NCI-H1092 treated with DMSO at 0.1 percent for 48 hours (cell line): ENCODE measurements around the gene MYO10.

ENCODE experiments used
- DNase-seq: peaks from one replicate; lab custom pipeline; 2025; lab: John Stamatoyannopoulos, UW

MYO10 gene

DNA sequence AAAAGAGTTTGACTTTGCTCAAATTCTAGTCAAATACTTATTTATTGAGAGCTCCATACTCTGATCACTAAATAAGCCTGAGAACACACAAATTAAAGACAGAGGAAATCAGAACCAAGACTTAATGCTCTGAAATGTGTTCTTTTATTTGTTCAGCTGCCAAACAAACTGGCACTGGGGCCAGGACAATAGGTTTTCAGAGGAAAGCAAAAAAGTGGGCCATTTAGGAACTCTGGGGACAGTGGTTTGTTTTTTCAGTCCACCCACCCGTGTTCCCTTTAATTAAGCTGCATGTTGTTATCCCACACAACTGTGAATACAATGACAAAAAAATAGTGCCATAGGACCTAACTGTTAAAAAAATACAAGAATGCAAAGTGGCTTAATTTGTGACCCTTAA, 223.9 kb downstream of the MYO10 start:
- DNase-seq, result peak; percentile 76

DNA sequence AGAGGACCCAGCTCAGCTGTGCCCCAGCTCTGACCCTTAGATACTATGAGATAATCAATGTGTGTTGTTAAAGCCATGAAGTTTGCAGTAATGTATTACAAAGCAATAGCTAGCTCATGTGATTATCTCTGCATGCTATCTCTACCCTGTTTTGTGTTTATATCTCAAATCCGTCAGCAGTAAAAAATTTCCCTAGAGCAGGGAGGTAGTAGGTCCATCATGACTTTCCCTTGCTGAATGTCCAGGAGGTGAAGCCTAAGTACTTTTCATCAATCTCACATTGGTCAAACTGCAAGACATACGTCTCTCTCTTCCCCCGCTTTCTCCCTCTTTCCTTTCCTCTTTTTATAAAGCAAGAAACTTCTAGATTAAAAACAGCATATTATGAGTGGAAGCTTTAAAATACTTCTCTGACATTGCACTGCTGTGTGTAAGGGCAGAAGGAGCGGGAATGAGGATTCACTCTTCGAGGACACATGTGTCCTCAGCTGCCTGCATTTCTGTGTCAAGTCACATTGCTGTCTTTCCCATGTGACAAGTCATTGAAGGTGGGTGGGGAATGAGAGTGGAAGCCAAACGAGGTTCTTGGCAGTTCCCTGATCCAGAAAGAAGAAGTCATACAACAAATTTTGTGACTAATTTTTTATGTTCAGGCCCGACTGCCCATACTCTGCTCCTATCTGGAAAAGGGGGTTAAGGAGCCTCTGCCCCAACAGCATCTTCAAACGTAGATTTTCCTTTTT, 226.2 kb downstream of the MYO10 start:
- no peak for DNase-seq

DNA sequence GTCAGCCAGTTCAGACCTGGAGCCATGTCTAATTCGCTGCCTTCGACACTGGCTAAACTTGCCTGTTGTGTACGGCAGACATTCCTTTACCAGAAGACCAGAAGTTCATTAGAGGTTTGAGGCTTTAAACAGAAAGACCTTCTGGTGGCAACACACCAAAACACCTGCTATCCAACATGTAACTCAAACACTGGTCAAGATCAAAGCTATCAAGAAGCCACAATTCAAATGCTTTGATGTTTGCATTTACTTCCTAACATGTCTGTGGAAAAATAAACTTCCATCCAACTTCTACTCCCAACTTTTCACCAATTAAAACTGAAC, 228.3 kb downstream of the MYO10 start:
- DNase-seq, result no peak

DNA sequence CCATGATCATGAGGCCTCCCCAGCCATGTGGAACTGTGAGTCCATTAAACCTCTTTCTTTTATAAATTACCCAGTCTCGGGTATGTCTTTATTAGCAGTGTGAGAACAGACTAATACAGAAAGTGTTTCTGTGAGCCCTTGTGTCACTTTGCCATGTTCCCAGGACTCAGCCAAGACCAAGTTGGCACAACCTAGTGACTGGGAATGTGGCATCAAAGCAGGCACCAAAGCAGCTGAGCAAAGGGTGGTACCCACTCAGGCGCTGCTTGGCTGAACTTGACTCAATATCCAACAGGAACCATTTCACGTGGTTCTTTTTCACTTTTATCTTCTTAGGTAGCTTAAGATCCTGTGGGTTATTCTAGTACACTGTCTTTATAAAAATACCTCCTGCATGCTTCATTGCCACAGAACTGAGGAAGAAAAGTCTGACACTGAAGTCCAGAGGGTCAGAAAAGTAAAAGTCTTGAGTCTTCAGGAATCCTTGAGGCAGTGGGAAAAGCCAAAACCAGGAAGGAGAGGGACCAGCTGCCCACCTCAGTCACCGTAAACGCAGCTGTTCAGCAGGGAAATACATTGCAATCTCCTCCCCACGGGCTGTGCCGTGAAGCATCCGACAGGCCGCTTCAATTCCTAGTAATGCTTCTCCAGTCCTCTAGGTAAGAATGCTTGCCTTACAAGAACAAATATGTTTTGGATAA, 228.8 kb downstream of the MYO10 start:
- DNase-seq, result no peak

DNA sequence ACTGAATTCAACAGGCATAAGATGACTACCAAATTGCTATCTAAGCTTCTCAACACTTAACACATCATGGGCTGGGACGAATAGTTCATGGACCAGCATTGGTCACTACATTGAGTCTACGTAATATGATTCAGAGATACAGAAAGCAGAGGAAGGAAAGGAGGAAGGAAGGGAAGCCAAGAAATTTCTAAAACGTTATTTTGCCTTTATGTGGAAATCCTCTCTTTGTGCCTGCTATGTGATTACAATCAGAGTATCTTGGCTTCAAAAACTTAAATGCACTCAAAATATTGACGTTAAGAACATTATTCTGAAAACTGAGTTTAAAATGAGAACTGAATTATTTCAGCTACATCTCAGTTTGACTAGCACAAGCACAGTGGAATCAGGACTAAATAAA, 231.1 kb downstream of the MYO10 start:
- DNase-seq, result no peak

DNA sequence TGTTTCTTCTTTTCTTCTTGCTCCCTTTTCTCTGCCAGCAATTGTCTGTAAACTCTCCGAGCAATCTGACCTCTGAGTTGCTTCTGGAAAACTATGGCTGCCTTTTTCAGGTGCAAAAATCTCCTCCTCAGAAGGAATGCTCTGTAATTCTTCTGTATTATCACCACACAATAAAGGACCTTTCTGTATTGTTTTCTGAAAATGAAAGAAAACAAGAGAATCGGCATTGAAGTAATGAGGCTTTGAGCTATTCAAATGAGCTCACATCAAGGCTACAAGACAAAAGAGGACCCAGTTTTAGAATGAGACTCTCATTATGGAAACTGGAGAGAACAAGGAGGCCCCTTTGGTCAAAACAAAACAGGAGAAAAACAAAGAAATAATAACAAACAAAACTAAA, 233.1 kb downstream of the MYO10 start:
- DNase-seq, result no peak

DNA sequence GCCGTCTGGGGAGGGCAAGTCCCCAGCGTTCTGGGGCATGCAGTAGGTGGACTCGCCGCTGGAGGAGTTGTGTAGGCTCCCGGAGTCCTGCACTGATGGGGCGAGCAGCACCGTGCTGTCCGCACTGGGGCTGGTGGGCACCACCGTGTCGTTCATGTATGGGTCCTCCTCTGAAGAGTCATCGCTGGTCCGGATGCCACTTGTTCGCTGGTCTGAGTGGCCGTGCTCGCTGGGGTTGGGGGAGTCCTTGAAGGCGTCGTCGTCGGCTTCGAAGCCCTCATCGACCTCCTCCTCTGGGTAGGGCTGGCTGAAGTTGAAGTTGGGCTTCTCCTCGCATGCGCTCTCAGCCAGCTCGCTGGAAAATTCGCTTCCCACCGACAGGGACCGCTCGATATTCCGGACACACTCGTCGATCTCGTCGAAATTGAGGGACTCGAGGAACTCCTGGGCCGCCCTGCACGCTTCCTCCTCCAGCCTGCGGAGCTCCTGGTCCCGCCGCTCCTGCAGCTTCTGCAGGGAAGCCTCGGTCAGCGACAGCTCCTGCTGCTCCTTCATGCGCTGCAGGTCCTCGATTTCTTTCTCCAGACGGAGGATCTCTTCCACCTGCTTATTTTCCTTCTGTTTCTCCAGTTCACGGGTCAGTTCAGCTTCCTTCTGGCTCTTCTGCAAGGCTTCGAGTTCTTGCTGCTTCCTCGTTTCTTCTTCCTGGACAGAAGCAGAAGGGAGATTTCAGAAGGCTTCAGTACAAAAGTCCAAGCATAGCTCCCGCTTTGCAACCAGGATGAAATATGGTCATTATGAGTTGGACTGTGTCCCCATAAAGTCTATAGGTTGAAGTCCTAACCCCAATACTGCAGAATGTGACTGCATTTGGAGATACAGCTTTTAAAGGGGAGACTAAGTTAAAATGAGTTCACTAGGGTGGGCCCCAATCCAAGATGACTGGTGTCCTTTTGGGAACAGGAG, 234.7 kb downstream of the MYO10 start:
- no peak for DNase-seq

DNA sequence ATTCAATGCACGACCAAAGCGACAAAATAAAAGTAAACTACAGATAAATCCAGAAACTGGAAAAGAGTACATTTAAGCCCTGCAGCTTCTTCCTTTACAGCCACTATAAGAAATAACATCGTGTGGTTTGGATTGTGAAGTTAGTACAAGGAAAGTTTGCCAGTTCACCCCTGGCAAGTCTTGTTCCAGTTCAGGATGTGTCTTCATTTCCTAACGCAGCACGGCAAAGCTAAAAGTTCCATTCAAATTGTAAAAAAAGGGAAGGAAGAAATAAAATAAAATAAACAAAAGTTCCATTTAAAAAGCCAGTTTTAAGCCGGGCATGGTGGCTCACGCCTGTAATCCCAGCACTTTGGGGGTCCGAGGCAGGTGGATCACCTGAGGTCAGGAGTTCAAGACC, 236.0 kb downstream of the MYO10 start:
- no peak for DNase-seq

DNA sequence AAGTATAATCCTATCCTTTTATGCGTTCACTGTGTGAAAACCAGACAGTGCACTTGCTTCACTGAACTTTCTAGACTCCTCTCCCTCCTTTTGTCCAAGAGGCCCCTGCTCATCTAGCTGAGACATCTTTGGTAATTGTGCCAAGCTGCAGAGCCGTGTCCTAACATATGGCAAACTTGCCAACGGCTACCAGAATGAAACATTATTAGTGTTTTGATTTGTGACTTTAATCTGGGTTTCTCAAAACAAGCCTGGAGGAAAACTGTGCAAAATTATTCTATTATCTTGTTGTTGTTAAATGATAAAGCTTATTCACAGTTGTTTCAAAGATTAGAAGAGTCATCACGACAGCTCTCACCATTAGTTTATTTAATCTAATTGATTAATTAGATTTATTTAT, 240.3 kb downstream of the MYO10 start:
- no peak for DNase-seq

DNA sequence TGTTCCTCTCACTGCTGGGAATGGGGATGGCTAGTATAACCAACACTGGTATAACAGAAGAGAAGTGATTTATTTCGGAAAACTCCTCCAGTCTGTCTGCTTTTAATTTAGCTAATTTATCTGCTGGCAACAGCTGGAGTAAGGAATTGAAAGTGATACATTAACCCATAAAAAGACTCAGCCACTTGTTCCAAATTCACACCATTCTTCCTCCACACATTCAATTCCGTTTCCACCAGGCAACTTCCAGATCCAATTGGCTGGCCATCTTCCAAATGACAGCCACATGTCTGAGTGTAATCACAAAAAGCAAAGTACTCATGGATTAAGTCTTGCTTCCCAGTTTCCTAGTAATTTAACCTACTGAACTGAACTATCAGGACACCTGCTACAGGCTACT, 242.2 kb downstream of the MYO10 start:
- no peak for DNase-seq

DNA sequence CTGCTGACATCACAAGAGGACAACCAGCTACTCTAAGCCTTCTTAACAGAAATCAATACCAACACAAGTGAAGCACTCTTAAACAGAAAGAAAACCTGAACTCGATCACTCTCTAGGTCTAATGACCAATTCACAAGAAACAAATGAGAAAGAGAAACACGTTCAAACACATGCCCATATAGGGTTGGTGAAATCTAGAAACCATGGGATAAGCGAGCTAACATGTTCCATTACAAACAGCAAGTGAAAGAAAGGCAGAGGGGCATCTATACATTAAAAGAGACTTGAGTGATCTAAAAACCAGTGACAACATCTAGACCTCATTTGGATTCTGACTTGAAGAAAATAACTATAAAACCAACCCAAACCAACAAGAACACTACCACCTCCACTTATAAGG, 244.4 kb downstream of the MYO10 start:
- DNase-seq, result no peak

DNA sequence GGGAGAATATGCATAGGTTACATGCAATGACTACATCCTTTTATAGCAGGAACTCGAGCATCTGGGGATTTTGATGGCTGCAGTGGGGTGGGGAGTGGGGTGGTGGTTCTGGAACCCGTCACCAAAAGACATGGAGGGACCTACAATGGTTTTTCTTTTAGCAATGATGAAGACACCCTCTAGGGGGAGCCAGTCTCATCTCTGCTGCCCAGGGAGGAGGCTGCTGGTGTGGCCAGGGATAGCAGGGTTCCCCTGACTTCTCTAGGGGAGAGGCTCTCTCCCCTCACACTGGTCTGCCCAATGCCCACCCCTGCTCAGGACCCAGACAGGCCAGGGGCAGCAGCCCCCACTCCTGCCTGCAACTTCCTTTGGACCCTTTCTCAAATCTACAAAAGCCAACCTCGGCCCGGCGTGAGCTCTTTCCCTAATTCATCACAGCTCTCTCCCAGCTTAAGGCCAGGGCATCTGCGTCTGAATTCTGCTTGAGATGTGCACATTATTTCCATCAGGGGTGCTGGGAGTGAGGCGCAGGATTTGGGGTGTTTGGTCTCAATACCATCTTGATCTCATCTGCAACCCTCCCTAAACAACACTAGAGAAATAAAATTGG, 245.7 kb downstream of the MYO10 start:
- DNase-seq, result peak; percentile 66

DNA sequence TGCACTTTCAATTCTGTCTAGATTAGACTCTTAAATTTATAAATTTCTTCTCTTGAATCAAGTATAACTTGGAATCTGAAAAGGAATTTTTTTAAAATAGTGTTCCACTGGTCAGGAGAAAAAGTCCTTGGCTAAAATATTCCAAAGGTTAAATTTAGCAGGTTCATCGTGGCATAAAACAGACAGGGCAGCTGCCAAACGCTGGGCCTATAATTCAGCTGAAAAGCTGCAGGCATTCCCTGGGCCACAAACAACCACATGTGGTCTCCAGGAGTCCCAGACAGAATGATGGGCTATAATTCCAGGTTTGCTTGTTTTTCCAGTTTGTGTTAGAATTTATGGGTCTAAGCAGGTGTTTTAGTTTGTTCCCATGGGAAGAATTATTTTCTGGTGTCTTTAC, 248.2 kb downstream of the MYO10 start:
- no peak for DNase-seq

DNA sequence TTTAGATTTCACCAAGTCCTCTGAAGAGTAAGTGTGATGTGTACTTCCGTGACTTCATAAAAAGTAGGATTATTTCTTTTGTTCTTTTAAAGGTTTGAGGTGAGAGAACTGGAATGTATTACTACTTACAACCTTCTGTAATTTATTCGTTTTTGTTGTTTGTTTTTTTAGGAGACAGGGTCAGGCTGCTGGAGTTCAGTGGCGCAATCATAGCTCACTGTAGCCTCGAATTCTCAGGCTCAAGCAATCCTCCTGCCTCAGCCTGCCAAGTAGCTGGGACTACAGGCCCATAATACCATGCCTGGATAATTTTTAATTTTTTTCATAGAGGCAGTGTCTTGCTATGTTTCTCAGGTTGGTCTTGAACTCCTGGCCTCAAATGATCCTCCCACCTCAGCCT, 251.0 kb downstream of the MYO10 start:
- no peak for DNase-seq

DNA sequence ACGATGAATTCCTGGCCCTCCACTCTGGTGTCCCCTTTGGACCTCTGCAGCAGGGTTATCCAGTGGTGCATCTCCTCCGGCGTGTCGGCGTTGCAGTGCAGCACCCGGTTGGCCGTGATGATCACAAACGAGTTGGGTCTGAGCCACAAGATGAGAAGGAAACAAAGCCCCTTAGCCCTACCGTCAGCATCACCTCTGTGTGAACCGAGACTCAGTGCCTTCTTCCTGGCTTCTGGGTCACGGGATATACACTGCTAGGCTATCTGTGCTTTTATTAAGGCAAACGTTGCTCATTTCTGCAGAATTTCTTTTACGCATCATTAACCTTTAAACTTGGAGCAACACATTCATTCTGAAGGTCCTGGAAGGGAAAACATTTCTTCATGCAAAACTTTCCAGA, 254.2 kb downstream of the MYO10 start:
- no peak for DNase-seq

DNA sequence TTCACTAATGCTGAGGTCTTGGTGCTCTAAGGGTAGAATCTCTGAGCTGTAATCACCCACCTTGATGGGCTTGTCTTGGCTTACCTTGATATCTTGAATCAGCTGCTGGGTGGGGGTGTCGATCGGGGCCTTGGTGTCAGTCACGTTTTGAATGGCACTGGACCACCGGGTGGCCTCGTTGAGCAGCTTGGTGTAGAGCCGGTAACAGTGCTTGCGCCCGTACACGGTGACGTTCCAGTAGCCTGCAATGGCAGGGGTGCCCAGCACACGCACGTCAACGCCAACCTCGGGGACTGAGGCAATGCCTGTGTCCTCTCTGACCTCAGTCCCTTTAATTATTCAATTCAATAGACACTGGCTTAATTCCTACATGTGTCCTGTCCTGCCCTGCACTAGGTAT, 256.2 kb downstream of the MYO10 start:
- no peak for DNase-seq

DNA sequence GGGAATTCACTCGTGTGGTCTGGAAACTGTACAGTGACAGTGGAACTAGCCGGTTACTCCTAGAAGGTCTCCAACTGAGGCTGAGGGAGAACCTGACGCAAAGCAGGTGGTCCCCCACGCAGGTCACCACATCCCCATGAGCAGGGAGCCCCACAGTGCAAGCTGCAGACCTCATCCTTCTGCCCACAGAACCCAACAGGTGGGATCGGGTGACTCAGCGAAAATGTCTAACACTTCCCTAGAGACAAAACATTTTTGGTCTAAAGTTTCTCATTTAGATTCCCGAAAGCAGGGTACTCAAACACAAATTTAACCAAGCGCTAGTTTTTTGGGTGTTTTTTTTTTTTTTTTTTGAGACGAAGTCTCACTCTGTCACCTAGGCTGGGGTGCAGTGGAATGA, 256.9 kb downstream of the MYO10 start:
- DNase-seq, result no peak

DNA sequence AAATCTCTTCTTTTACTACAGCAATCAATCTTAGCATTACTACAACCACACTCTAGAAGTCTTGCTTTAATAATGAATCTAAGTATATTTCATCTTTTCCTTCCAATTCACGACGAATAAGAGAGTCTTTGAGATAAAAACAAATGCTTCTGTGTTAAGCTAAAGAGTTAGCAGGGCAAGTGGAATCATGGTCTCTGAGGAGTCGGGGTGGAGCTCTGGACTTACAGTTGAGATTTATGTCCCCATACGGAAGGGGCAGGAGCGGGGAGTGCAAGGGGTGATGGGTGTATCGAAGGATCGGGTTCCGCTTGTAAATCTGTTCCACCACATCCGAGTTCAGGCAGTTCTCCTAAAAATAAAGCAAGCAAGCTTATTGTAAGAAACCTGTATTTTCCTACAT, 260.3 kb downstream of the MYO10 start:
- DNase-seq, result no peak

DNA sequence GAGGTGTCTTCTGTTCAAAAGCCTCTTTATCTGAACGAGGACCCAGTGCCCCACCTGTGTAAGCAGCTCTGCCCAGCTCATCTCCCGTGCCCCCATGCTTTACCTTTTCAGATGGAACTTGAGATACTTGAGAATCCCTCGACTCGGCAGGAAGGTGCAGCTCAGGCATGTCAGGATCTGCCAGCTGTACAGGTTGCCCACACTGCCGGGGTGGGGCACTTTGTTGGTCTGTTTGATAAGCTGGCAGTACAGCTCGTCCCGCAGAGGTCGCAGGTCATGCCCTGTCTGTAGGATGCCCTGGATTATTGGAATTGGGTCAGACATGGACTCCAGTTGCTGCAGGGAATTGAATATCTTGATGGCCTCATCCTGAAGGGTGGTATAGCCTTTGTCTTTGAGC, 261.3 kb downstream of the MYO10 start:
- no peak for DNase-seq

DNA sequence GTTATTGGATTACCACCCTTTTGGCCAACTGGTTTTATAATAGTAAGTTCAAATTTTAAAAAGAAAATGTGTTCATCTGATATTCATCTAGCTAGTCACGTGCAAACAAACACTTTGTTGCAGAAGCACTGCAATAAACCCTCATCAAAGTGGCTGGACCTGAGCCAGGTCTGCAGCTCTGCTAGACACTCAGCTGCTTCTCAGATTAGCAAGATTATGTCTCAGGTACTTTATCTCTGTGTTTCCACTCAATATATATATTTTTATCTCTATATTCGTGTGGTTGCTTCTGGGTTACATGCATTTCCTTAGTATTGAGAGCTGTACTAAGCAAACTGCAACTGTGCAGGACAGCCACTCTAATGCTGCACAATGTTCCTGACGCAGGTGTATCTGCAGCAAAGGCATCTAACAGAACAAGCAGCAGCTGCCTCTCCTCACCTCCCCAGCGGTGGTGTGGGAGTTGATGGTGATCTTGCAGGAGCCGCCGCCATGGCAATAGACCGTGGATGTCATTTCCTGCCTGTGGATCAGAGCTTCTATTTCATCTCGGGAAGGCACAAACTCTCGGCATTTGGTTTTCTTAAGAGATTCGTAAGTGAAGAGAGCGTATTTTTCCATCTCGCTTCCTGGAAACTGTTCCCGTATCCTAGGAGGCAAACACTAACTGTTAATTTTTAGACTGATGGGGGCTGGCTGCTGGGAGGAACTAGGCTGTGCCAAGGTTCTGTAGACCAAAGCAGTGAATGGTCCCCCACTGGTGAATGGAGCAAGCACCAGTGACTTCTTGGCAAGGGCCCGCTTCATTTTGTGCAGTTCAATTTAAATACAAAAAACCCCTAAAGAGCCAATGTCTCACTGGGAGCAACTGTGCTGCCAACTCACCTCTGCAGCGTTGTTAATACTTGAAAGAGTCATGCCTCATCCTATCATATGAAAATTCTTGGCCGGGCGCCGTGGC, 262.6 kb downstream of the MYO10 start:
- peak; percentile 67 for DNase-seq

DNA sequence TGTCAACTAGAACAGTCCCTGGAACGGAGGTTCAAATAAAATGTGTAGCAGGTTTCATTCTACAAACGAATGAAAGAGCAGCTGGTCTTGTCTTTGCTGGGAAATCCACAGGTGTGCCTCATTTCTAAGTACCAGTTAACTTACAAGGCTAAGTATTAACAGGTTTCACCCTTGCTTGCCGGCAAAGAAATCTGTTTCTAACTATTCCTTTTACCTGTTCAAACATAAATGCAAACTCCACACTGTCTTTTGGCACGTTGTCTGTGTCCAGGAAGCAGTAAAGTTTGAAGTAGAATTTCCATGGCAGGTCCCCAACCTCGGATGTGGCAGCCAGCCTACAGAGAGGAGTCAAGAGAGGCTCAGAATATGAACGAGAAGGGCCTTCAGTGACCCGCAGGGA, 264.9 kb downstream of the MYO10 start:
- DNase-seq, result no peak
